ENCODE results near the gene ARL6IP5. TPM values are rescaled to one million over a fixed set of nuclear protein-coding genes. Genes with fewer than 3 reads are reported as not detected.

The ARL6IP5 gene
- total and polyA plus RNA-seq, 8 donors: 74.0 to 184 (median 102) TPM

DNA sequence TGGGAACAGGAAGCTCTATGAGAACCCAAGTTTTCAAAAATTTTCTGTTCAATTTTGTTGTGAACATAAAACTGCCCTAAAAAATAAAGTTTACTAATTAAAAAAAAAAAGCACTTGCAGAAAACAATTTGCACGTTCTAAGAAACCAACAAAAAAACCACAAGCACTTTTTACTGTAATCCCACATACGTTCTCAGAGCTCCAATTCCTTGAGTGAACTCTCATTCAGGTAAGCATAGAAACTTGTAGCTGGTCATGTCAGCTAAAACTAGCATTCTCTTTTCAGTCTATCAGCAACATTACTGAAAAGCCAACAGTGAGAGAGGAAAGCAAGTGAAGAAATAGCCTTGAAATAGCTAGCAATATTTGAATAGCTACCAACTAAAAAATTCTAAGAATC lies 21.1 kb upstream of the ARL6IP5 start:
- no peak for DNase-seq
- Histone ChIP-seq H3K4me1 (no peaks in the 10 kb centered on the region), H3K27me3 (no peaks in the 10 kb centered on the region), H3K4me3 (no peak overlapping the region), H3K36me3 (peaks cover 0 to 46% of the 10 kb centered on the region in 2 donors), H3K27ac (no peak overlapping the region), H3K9me3 (no peaks in the 10 kb centered on the region)
- TF ChIP-seq, protein P1, sequence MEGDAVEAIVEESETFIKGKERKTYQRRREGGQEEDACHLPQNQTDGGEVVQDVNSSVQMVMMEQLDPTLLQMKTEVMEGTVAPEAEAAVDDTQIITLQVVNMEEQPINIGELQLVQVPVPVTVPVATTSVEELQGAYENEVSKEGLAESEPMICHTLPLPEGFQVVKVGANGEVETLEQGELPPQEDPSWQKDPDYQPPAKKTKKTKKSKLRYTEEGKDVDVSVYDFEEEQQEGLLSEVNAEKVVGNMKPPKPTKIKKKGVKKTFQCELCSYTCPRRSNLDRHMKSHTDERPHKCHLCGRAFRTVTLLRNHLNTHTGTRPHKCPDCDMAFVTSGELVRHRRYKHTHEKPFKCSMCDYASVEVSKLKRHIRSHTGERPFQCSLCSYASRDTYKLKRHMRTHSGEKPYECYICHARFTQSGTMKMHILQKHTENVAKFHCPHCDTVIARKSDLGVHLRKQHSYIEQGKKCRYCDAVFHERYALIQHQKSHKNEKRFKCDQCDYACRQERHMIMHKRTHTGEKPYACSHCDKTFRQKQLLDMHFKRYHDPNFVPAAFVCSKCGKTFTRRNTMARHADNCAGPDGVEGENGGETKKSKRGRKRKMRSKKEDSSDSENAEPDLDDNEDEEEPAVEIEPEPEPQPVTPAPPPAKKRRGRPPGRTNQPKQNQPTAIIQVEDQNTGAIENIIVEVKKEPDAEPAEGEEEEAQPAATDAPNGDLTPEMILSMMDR (IDR thresholded peaks at IDR 0.05): no peak
- intact Hi-C loops (cut with DNase I): no loop called here
- no peak for ATAC-seq

DNA sequence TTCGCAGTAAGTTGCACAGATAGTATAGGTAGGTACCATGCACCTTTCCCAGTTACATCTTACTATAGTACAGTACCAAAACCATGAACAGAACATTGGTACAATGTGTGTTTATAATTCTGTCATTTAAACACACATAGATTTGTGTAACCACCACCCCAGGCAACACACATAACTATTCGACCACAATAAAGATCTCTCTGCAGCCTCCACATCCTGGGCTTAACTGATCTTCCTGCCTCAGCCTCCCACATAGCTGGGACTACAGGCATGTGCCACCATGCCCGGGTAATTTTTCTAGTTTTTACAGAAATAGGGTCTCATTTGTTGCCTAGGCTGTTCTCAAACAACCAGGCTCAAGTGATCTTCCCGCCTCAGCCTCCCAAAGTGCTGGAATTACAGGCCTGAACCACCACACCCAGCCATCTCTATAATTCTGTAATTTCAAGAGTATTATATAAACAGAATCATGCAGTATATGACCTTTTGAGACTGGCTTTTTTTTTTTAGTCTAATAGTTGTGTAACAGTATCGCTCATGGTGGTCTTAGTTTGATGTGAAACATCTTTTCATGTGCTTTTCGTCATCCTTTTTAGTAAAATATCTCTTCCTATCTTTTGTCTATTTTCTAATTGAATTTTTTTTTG lies 19.3 kb upstream of the ARL6IP5 start:
- intact Hi-C loops (cut with DNase I): no loop called here
- ATAC-seq (no peak), DNase-seq (no peak)
- Histone ChIP-seq H3K4me3 (no peak overlapping the region), H3K27me3 (no peaks in the 10 kb centered on the region), H3K4me1 (no peaks in the 10 kb centered on the region), H3K9me3 (no peaks in the 10 kb centered on the region), H3K27ac (no peak overlapping the region), H3K36me3 (peaks cover 0 to 36% of the 10 kb centered on the region in 2 donors)
- TF ChIP-seq, protein P1 (IDR thresholded peaks at IDR 0.05): no peak

DNA sequence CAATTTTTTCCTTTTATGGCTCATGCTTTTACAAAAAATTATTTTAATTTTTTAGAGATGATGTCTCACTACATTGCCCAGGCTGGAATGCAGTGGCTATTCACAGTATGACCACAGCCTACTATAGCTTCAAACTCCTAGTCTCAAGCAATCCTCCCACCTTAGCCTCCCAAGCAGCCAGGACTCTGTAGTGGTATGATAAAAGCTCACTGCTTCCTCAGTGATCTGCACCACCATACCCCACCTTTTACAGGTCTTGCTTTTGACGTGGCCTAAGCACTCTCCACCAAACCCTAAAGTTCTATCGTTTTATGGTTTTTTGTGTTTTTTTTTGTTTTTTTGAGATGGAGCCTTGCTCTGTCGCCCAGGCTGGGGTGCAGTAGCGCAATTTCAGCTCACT lies 18.6 kb upstream of the ARL6IP5 start:
- TF ChIP-seq, protein P1 (IDR thresholded peaks at IDR 0.05): no peak
- Histone ChIP-seq H3K36me3 (peaks cover 0 to 35% of the 10 kb centered on the region in 2 donors), H3K4me1 (no peaks in the 10 kb centered on the region), H3K9me3 (no peaks in the 10 kb centered on the region), H3K27ac (no peak overlapping the region), H3K4me3 (no peak overlapping the region), H3K27me3 (no peaks in the 10 kb centered on the region)
- intact Hi-C loops (cut with DNase I): no loop called here
- ATAC-seq (no peak), DNase-seq (no peak)

DNA sequence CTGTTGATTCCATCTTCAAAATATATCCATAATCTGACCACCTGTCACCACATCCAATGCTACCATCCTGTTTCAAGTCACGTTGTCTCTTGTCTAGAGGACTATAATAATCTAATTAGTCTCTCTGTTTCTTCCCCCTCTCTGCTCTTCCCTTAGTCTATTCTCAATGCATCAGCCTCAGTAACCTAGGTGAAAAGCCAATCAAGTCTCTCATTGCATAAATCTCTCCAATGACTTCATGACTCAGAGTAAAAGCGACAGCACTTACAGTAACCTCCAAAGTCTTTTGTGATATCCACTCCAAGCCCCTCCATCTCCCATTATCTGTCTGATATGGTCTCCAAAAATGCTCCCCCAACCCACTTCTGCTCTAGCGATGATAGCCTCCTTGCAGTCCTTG lies 11.8 kb upstream of the ARL6IP5 start:
- H3K36me3 ChIP-seq: peaks cover 0 to 21% of the 10 kb centered on the region in 2 donors
- H3K9me3 ChIP-seq: no peaks in the 10 kb centered on the region
- H3K4me3 ChIP-seq: no peak overlapping the region
- peaks cover 0 to 13% of the 10 kb centered on the region in 2 donors for H3K4me1 ChIP-seq
- H3K27me3 ChIP-seq: no peaks in the 10 kb centered on the region
- TF ChIP-seq, protein P1 (IDR thresholded peaks at IDR 0.05): no peak
- intact Hi-C loops (cut with DNase I): no loop called here
- no peak overlapping the region for H3K27ac ChIP-seq
- ATAC-seq: no peak
- no peak for DNase-seq

DNA sequence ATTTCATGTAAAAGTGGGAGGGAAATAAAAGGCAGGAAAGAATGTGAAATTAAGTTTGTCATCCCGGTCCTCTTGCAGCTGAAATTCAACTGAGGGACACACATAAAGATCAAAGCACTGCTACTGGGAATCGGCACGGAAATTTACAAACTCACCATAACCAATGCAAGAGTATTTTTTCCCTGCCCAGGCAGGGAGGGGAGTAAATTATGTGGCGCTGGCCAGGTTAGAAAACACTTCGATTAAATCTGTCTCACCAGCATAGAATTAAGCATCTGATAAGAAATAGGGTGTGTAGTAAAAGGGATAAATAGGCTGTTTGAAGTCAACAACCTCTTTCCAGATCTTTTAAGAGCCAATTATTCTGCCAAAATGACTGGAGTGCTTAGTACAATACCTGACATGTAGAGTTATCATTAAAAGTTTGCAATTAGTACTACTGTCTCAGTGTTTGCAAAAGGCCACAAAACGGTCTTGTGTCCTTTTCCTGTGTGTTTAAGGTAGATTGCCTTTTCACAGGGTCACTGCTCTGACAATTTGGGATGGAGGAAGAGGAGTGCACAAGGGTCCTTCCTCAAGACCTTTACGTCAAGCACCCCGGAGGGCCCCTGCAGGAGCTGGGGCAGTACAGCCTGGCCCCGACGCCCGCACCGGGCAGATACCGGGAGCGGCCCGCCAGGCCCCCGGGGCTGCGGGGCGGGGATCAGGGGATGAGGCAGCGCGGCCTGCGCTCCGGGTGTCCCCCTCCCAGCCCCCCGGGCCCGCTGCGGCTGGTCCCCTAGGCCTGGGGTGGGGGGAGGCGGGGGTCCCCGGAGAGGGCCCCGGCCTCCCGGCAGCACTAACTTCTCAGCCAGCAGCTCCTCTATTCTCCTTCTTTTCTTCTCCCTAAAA lies 5.2 kb upstream of the ARL6IP5 start:
- H3K4me3 ChIP-seq: peak overlapping the region; percentile 83 to 85
- peak overlapping the region; percentile 67 to 90 for H3K27ac ChIP-seq
- intact Hi-C loops (cut with DNase I): no loop called here
- peaks cover 0 to 3% of the 10 kb centered on the region in 2 donors for H3K36me3 ChIP-seq
- TF ChIP-seq, protein P1 (IDR thresholded peaks at IDR 0.05): no peak
- no peaks in the 10 kb centered on the region for H3K27me3 ChIP-seq
- peak; percentile 43 for ATAC-seq
- peak in 1 of 4 donors; percentile 83 for DNase-seq
- H3K9me3 ChIP-seq: no peaks in the 10 kb centered on the region
- H3K4me1 ChIP-seq: peaks cover 30 to 69% of the 10 kb centered on the region in 2 donors
